NCI-H1105 treated with DMSO at 0.1 percent for 48 hours (cell line): ENCODE data around the gene TLR5.
"Not testable (repeated sequence)": the region's sequence is repeated elsewhere in the genome, so short reads cannot be mapped to it uniquely, and the experiment has no call there.

ENCODE experiments used
- DNase-seq: peaks from one replicate; lab custom pipeline; 2025; lab: John Stamatoyannopoulos, UW

Gene TLR5

DNA sequence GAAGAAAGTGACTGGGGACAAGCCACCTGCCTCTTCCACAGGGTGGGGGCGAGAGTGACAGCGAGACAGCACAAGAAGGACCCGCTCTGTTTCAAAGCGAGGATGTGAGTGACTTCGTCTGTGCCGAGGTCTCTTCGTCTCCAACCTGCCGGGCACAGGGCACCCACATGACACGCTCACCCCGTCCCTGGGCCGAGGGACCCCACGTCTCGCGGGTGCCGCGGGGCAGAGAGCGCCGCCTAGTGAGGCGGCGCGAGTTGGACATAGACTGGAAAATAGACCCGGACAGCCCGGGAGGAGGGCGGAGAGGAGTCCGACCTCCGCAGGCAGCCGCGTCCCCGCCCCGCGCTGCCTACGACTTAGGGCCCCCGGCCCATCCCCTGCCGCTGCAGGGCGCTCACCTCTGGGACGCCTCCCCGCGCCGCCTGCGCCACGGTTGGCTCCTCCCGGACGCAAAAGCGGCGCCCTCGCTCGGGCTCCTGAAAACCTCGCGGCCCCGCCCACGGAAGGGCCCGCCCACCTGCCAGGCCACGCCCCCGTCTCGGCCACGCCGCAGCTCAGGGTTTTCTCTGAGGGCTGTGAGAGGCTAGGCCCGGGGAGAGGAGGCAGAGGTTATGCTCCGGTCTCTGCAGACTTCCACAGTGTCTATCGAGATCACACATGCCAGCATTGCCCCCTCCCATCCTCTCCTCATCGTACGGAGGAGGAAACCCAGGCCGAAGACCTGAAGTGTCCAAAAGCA lies at the start of gene TLR5:
Gene TLR5 (minus strand): TSS at position 454 of the 742 bp plus-strand sequence. CDS start 30,217 bp downstream, outside the sequence.
- DNase-seq = peak; percentile 79

DNA sequence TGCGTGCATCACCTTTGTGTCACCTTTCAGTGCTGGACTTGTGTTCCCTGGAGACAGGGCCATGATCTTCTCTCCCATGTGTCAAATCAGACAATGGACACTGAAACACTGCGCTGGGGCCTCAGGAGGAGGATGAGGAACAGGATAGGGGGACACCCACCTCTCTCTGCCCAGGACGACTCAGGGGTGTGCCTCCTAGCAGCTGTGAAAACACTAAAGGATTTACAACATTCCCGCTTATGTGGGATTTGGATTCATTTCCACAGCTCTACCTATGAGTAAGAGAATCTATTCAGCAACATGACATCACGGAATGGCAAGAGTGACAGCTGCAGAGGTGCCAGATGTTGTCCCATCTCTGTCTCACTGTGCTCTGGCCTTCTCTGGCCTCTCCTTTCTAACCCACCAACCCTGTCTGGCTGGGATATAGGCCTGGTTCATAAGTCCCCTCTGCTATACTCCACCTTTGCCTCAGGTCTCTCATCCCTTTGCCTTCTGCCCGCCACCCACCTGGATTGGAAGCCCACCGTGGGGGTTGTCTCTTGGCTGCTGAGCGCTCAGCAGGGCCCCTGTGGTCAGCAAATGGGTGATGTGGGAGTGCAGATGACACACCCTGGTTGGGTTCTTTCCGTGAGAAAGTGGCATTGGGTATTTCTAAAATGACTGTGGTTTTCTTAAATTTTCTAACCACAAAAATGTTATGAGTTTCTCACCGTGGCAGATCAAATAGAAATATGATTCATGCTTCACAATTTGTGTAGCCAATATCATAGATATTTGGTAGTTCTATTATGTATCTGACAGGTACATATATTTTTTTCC lies 47.1 kb upstream of the TLR5 start:
- no peak for DNase-seq

DNA sequence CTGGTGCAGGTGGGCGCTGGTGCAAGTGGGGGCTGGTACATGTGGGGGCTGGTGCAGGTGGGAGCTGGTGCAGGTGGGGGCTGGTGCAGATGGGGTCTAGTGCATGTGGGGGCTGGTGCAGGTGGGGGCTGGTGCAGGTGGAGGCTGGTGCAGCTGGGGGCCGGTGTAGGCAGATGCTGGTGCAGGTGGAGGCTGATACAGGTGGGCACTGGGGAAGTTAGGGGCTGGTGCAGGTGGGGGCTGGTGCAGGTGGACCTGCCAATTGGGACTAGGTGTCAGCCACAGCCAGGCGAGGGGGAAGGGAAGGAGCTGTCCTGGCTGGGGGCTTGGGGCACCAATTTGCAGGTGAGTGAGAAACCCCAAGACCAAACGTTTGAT lies 46.5 kb upstream of the TLR5 start:
- DNase-seq = no peak

DNA sequence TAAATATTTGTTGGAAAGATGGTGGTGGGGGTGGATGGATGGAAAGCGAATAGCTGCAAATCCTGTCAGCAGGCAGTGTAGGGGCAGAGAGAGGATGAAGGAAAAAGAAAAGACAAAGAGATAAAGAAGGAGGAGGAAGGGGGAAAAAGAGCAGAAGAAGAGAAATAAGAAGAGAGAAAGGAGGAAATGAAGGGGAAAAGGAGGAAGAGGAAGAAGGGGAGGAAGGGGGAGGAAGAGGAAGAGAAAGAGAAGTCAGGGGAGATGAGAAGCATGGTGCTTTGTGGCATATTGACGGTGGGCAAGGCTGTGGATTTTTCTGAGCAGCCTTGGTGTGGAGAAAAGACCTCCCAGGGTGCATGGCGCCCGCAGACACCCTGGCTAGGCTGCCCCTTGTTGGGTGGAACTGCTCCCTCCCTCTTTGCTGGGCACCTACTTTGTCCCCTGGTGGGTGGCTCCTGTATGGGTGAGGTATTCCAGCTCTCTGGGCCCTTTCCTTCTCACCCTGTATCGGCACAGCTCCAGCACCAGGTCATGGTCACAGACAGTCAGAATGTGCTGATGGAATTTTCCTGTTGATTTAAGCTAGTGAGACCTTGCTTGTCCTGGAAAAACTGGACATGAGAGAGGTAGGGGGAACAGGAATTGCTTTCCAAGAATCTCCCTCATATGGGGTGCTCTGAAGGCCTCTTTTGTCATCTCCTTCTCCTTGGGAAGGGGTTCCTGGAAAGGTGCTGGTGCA lies 45.7 kb upstream of the TLR5 start:
- no peak for DNase-seq

DNA sequence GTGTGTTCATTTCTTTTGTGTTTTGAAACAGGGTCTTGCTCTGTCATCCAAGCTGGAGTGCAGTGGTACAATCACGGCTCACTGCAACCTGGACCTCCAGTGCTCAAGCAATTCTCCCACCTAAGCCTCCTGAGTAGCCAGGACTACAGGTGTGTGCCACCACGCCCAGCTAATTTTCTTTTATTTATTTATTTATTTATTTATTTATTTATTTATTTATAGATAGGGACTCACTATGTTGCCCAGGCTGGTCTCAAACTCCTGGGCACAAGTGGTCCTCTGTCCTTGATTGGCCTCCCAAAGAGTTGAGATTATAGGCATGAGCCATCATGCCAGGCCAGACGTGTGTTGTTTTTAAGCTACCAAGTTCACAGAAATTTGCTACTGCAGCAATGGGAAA lies 43.8 kb upstream of the TLR5 start:
- DNase-seq = no peak

GRCh38 chr1:223183268-223183862 lies 40.3 kb upstream of the TLR5 start:
- DNase-seq = no peak

DNA sequence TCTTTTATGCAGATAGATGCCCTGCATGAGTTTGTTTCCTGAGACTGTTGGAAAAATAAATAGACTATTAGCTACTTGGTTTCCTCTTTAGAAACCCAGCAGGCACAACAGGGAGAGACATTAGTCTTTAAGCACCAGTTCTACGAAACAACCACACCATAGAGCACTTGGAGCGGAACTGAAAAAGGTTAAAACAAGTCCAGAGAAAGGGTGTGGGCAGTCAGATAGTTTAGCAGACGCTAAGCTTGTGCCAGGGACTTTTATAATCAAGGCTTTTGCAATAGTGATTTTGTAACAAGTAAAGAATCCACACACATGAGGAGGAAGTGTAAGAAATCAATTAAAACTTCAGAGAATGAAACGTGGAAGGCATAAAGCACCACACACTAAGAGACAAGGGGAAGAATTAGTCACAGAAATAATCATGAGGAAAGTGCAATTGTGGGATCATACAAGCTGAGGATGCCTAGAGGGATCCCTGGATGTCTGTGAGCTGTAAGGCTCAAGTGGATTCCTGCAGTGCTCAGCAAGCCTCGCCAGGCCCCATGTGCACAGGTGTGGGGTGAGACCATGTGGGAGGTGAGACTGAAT lies 37.8 kb upstream of the TLR5 start:
- no peak for DNase-seq

DNA sequence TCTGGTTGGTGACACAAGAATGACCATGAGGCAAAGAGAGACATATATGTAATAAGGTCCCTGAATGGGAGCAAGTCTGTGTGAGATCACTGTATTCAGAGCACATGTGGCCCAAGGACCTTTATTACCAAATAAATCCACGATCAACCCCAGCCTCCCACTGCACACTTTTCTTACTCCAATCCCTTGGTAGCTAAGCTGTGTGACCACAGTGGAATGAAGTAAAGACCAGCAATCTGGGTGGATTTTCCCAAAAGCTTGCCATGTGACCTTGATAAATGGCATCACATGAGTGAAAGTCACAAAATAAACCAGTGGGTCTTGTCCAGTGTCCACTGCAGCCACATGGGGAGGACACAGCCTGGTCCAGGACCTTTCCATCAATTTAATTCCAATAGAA lies 36.7 kb upstream of the TLR5 start:
- no peak for DNase-seq

DNA sequence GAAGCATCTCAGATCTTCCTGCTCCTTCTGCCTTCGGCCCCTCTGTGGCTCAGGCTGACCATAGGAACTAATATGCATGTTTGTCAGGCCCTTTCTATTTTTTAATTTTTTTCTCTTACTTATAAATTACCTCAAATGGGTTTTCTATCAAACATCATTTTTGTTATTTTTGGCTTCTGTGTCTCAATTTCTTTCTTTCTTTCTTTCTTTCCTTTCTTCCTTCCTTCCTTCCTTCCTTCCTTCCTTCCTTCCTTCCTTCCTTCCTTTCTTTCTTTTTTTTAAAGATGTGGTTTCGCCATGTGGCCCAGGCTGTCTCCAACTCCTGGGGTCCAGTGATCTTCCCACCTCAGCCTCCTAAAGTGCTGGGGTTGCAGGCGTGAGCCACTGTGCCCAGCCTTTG lies 36.2 kb upstream of the TLR5 start:
- DNase-seq = no peak

DNA sequence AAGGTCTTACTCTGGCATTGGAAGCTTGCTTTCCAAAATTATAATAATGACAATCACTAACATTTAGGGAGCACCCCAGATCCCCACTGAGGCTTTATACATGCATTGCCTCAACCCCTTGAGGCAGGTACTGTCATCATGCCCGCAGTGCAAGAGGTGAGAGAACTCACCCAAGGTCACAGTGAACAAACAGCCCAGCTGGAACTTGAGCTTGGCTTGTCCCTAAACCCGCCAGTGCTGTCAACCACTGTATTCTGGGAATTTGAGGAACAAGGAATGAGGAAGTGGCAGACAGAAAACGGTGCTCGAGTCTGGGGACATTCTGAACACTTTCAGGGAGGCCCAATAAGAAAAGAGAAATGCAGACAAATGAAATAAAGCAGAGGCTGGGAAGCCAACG lies 34.6 kb upstream of the TLR5 start:
- DNase-seq = no peak

DNA sequence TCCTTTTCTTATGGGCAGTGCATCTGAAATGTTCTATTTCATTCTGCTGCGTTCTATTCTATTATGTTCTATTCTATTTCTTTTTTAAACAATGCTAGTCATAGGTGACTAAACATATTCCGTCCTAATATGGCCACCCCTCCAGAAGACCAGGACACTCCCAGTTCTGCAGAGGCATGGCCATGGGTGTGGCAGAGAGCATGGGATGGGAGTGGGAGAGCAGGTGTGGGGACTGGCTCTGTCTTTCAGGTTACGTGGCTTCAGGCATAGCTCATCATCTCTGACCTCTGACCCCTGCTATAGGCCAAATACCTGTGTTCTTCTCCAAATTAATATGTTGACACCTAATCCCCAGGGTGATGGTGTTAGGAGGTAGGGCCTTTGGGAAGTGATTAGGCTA lies 33.4 kb upstream of the TLR5 start:
- no peak for DNase-seq

- DNase-seq = no peak
Measured at GRCh38 chr1:223175633-223176032, 32.6 kb upstream of the TLR5 start.

GRCh38 chr1:223175032-223175431 lies 32.0 kb upstream of the TLR5 start:
- no peak for DNase-seq

- DNase-seq = not testable (repeated sequence)
Measured at GRCh38 chr1:223169458-223169857, 26.4 kb upstream of the TLR5 start.

- no peak for DNase-seq
Measured at GRCh38 chr1:223161321-223161720, 18.3 kb upstream of the TLR5 start.

DNA sequence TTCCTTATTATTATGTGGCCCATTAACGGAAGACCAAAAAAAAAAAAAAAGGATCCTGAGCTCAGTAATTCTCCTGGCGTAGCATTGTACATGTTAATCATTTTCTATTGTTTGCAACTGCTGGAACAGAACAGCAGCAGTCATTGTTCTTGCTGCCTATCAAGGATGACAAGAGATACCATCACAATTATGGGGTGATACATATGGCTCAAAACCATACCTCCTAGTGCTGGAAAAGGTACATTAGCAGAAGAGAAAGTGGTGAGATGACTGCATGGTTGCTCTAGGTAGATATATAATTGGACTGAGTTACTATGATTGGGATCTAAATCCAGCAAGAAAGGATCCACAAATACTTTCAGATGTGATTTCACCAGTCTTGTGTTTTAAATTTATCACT lies 13.3 kb upstream of the TLR5 start:
- DNase-seq = no peak

- no peak for DNase-seq
Measured at GRCh38 chr1:223155153-223155552, 12.1 kb upstream of the TLR5 start.

GRCh38 chr1:223153177-223154119 lies 10.4 kb upstream of the TLR5 start:
- DNase-seq = no peak

DNA sequence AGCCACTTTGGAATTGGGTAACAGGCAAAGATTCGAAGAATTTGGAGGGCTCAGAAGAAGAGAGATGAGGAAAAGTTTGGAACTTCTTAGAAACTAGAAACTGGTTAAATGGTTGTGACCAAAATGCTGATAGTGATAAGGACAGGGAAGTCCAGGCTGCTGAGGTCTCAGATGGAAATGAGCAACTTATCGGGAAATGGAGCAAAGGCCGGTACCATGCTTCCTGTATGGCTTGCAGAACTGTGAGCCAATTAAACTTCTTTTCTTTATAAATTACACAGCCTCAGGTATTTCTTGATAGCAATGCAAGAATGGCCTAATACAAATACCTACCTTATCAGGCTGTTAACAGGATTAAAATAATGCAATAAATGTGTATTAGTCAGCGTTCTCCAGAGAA lies 9.4 kb upstream of the TLR5 start:
- DNase-seq = no peak

DNA sequence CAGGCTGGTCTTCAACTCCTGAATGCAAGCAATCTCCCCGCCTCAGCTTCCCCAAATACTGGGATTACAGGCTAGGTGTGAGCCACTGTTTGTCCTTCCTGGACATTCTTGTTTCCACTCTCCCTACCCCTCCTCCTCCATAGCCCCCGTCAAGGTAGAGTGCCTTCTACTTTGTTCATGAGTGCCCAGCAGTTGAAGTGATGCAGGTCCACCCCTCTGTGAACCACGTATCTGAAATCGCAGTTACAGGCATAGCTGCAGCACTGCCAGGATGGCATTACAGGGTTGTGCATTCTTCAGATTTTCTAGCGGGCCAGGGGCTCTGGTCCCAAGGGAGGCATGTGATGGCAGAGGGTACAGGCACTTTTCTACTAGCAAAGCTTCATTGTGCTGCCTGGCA lies 7.4 kb upstream of the TLR5 start:
- no peak for DNase-seq

DNA sequence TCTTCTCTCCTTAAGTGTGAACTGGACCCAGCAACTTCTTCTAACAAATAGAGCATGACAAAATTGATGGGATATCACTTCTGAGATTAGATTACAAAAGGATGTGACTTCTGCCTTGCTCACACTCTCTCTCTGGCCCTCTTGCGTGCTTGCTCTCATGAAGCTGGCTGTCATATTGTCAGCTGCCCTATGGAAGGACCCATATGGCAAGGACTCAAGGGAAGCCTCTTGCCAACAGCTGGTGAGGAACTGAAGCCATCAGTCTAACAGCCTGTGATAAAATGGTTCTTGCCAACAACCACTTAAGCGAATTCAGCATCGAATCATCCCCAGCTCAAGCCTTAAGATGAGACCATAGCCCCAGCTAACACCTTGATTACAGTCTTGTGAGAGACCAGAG lies 4.8 kb upstream of the TLR5 start:
- DNase-seq = no peak
